GM12873 (cell line): ENCODE data around the gene BRD1.

ENCODE experiments used
- TF ChIP-seq, protein P1 (sequence below): IDR thresholded peaks from 2 replicates; pipeline ENCODE4 v1.5.1; 2012; ENCODE audit warnings: low read depth, mild to moderate bottlenecking, moderate library complexity, low read length, control low read depth; ENCODE audit not compliant: insufficient read depth; ENCODE audit errors: missing control alignments

BRD1 gene

DNA sequence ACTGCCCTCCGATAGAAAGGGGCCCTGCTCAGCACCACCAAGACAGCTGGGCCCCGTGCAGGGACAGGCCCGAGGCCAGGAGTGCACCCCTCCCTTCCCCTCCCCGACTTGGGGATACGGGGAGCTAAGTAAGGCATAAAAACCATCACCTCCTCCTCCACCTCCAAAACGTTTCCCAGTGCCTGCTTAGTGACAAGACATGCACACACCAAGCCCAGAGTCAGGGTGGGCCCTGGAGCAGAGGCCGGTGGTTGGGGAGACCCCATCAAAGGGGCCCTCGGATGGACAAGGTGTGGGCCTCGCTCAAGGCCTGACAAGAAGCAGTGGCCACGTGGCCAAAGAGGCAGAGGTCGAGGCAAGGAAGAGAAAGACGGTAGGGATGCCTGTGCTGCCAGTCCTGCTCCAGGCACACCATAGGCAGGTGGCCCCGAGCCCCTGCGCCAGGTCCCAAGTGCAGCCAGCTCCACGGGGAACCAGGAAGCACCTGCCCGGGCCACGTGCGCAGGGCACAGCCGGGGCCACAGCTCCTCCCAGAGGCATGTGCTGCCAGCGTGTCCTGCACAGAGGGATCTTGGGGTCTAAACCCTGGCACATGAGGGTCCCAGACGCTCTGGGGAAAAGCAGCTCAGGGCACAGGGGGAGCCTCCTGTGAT, 53.0 kb downstream of the BRD1 start:
- TF ChIP-seq, protein P1, sequence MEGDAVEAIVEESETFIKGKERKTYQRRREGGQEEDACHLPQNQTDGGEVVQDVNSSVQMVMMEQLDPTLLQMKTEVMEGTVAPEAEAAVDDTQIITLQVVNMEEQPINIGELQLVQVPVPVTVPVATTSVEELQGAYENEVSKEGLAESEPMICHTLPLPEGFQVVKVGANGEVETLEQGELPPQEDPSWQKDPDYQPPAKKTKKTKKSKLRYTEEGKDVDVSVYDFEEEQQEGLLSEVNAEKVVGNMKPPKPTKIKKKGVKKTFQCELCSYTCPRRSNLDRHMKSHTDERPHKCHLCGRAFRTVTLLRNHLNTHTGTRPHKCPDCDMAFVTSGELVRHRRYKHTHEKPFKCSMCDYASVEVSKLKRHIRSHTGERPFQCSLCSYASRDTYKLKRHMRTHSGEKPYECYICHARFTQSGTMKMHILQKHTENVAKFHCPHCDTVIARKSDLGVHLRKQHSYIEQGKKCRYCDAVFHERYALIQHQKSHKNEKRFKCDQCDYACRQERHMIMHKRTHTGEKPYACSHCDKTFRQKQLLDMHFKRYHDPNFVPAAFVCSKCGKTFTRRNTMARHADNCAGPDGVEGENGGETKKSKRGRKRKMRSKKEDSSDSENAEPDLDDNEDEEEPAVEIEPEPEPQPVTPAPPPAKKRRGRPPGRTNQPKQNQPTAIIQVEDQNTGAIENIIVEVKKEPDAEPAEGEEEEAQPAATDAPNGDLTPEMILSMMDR = no peak

DNA sequence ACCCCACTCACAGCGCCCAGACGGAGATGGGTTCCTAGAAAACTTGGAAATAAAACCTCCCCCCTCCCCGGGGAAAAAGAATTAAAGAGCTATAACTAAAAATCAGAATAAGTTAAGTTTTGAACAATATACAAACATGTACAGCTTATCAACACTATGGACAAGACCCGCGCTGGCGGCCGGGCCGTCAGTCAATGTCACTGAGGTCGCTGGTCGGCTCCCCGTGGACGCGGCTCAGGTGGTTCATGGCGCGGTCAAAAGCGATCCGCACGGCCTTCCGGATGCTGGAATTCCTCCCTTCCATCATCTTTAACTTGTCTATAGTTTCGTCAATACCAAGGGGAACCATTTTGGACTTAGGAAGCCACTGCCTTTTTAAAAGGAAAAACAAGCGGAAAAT, 53.6 kb downstream of the BRD1 start:
- TF ChIP-seq, protein P1 = no peak

DNA sequence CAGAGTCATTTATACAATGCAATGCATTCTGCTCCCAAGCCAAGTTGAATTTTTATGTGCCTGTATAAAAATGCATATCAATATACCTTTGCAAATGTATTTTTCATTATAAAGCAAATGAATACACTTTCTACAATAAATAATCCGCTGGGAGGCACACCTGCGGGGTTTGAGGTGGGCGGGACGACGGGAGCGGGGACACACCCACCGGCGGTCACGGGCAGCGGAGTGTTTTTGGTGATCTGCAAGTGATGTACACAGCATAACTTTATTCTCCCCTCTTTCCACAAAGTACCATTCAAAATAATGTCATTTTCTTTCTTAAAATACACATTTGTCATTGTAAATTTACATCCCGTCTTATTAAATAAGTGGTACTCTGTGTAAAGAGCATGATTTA, 54.1 kb downstream of the BRD1 start:
- TF ChIP-seq, protein P1 = no peak

DNA sequence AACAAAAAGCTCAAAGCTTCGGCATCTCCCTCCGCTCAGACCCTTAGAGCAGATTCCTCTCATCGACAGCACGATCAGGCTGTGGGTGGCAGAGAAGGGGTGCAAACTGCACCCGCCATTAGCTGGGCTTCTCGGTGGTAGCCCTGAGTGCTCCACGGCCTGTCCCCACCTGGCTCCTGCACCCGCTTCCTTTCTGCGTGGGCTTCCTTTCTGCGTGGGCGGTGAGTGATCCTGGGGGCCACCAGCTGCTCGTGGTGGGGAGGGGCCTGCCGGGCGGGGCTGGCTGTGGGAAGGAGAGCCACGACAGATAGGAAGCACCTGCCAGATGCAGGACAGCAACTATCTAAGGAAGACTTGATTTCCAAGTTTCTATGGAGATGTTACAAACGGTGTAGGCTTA, 55.0 kb downstream of the BRD1 start:
- TF ChIP-seq, protein P1 = no peak

DNA sequence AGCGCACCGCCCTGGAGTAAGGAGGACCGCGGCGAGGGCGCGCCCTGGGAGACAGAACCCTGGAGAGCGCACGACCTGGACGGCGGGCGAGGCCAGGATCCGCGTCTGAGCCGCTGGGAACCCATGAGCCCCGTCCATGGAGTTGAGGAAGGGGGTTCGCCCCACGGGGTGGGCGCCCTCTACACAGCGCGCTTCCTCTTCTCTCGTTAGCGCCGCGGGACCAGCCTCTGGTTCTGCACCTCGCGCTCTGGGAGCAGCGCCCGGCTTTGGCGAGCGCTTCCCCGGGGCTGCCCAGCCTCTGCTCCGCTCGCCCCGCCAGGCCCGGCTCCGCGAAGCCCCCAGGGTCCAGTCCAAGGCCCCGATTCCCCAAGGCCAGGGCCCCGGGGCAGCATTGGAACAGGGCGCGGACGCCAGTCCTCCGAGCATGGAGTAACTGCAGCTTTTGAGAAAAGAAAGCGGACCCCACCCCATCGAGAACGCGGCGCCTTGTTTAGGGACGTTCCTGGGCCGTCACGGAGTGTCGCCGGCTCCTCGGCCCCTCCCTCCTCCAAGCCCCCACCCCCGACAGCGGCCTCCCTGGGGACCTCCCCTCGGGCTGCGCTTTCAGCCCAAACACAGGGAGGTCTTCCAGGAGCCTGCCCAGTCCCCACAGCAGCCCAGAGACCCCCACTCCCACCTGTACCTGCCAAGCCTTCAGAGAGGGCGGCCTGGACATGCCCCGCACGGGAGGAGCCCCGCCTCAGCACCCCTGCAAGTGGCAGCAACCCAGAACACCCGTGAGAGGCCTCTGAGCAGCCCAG, 56.2 kb downstream of the BRD1 start:
- TF ChIP-seq, protein P1 = no peak

DNA sequence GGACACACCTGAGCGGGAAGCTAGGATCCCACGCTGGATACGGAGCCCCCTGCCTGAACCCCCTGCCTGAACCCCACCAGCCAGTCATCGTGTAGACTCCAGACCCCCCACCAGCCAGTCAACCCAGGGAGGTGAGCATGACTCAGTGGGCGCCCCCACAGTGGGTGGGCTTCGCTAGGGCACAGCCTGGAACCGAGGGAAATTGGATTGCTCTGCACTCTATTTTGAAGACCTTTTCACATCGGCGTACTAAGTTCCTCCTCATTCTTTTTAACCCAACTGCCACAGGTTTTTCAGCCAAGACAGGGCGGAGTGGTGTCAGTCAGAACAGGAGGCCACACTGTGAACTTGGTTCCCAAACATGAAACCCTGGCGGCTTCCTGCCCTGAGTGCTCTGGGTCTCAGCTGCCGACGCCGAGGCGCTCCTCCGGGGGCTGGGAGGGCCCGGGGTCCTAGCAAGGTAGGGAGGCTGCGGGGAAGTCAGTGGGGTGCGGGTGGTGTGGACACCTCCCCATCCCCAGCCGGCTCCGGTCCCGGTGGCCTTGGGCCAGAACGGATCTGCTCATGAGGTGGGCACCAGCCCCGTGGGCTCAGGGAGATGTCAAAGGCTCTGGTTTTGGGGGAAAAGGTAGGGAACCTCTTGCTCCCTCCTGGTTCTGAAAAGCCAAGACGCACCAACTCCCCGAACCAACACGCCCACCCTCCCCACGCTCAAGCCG, 57.0 kb downstream of the BRD1 start:
- TF ChIP-seq, protein P1 = no peak
